ENCODE data around the gene KCNJ15.
"Not testable (repeated sequence)": the region's sequence is repeated elsewhere in the genome, so short reads cannot be mapped to it uniquely, and the experiment has no call there.

Gene KCNJ15

GRCh38 chr21:38234395-38235142 lies 22.2 kb upstream of the KCNJ15 start:
- no peak overlapping the region for H3K4me3 ChIP-seq (ENCODE audit: low read depth, low read length)
- no peak for TF ChIP-seq CTCF (IDR thresholded peaks at IDR 0.05; ENCODE audit: low read depth, low read length, missing control alignments)
- no peak for DNase-seq (ENCODE audit: low read depth)

- not testable (repeated sequence) for H3K4me3 ChIP-seq (ENCODE audit: low read depth, low read length); DNase-seq (ENCODE audit: low read depth)
Measured at GRCh38 chr21:38235251-38235650, 21.5 kb upstream of the KCNJ15 start.

GRCh38 chr21:38236232-38236631 lies 20.6 kb upstream of the KCNJ15 start:
- DNase-seq (ENCODE audit: low read depth): no peak
- no peak overlapping the region for H3K4me3 ChIP-seq (ENCODE audit: low read depth, low read length)

GRCh38 chr21:38239672-38240071 lies 17.1 kb upstream of the KCNJ15 start:
- DNase-seq (ENCODE audit: low read depth): no peak
- no peak for TF ChIP-seq CTCF (IDR thresholded peaks at IDR 0.05; ENCODE audit: low read depth, low read length, missing control alignments)
- H3K4me3 ChIP-seq (ENCODE audit: low read depth, low read length): no peak overlapping the region

More at GRCh38 chr21:38236232-38236631, 20.6 kb upstream of the KCNJ15 start:
- no peak for TF ChIP-seq CTCF (IDR thresholded peaks at IDR 0.05; ENCODE audit: low read depth, low read length, missing control alignments)

GRCh38 chr21:38240129-38240528 lies 16.7 kb upstream of the KCNJ15 start:
- no peak overlapping the region for H3K4me3 ChIP-seq (ENCODE audit: low read depth, low read length)
- DNase-seq (ENCODE audit: low read depth): no peak
- no peak for TF ChIP-seq CTCF (IDR thresholded peaks at IDR 0.05; ENCODE audit: low read depth, low read length, missing control alignments)

- no peak overlapping the region for H3K4me3 ChIP-seq (ENCODE audit: low read depth, low read length)
- no peak for TF ChIP-seq CTCF (IDR thresholded peaks at IDR 0.05; ENCODE audit: low read depth, low read length, missing control alignments)
- no peak for DNase-seq (ENCODE audit: low read depth)
Measured at GRCh38 chr21:38241029-38241740, 15.6 kb upstream of the KCNJ15 start.

GRCh38 chr21:38242061-38242460 lies 14.7 kb upstream of the KCNJ15 start:
- H3K4me3 ChIP-seq (ENCODE audit: low read depth, low read length): no peak overlapping the region
- no peak for DNase-seq (ENCODE audit: low read depth)
- no peak for TF ChIP-seq CTCF (IDR thresholded peaks at IDR 0.05; ENCODE audit: low read depth, low read length, missing control alignments)

Measured in GM12864 (cell line).